Neural cell (in vitro differentiated cells): Measurements from ENCODE around the gene PAN3. TPM values are rescaled to one million over a fixed set of nuclear protein-coding genes. Genes with fewer than 3 reads are reported as not detected.

Source experiments
- H2AFZ ChIP-seq: fragments of 200-600, 300-800 bp; sonication (generic), shearing (Covaris generic); 2 replicates; pipeline ENCODE4 v1.6.0; 2014; ENCODE audit warnings: low read depth, mild to moderate bottlenecking, antibody characterized with exemption, low read length, moderate library complexity
- H3F3A ChIP-seq: fragments of 200-600 bp; shearing (Covaris generic); 2 replicates; pipeline ENCODE4 v1.6.1; 2016; ENCODE audit warnings: mild to moderate bottlenecking, moderate library complexity, mixed read lengths, antibody characterized with exemption, low read length; ENCODE audit not compliant: insufficient read depth, poor library complexity, severe bottlenecking
- H3K27ac ChIP-seq: fragments of 200-600, 300-800 bp; sonication (generic), shearing (Covaris generic); 2 replicates; pipeline ENCODE4 v1.5.1; 2014; ENCODE audit warnings: mild to moderate bottlenecking, low read length, moderate library complexity
- H3K27me3 ChIP-seq: fragments of 300-800, 200-600 bp; sonication (generic), shearing (Covaris generic); 2 replicates; pipeline ENCODE4 v1.6.0; 2014; ENCODE audit warnings: mild to moderate bottlenecking, low read depth, low read length, moderate library complexity; ENCODE audit not compliant: insufficient read depth
- H3K36me3 ChIP-seq: fragments of 300-800, 200-600 bp; sonication (generic), shearing (Covaris generic); 2 replicates; pipeline ENCODE4 v1.5.1; 2014; ENCODE audit warnings: mild to moderate bottlenecking, antibody characterized with exemption, low read length, moderate library complexity; ENCODE audit not compliant: insufficient read depth
- H3K4me2 ChIP-seq: fragments of 300-800, 200-600 bp; sonication (generic), shearing (Covaris generic); 2 replicates; pipeline ENCODE4 v1.6.0; 2014; ENCODE audit warnings: mild to moderate bottlenecking, low read length
- H3K4me3 ChIP-seq: fragments of 300-800, 200-600 bp; sonication (generic), shearing (Covaris generic); 2 replicates; pipeline ENCODE4 v1.5.1; 2014; ENCODE audit warnings: mild to moderate bottlenecking, low read length, moderate library complexity
- H3K79me2 ChIP-seq: fragments of 200-600 bp; shearing (Covaris generic); replicated peaks from 2 replicates; pipeline ENCODE4 v1.6.0; 2014; ENCODE audit warnings: mild to moderate bottlenecking, low read length, moderate library complexity; ENCODE audit not compliant: insufficient read depth
- H3K9ac ChIP-seq: fragments of 300-800, 200-600 bp; sonication (generic), shearing (Covaris generic); 2 replicates; pipeline ENCODE4 v1.6.1; 2016; ENCODE audit warnings: mild to moderate bottlenecking, low read length, mixed read lengths
- H3K9me2 ChIP-seq: fragments of 200-600 bp; shearing (Covaris generic); 2 replicates; pipeline ENCODE4 v1.6.1; 2016; ENCODE audit warnings: mild to moderate bottlenecking, low read length, mixed read lengths; ENCODE audit not compliant: insufficient read depth
- H3K9me3 ChIP-seq: fragments of 200-600, 300-800 bp; sonication (generic), shearing (Covaris generic); 2 replicates; pipeline ENCODE4 v1.6.1; 2016; ENCODE audit warnings: mild to moderate bottlenecking, mixed run types, low read length, moderate library complexity, mixed read lengths
- H4K20me1 ChIP-seq: fragments of 200-600 bp; shearing (Covaris generic); 2 replicates; pipeline ENCODE4 v1.6.1; 2016; ENCODE audit warnings: mild to moderate bottlenecking, mixed run types; ENCODE audit not compliant: insufficient read depth
- EP300 ChIP-seq: fragments of 450-650 bp; conservative IDR thresholded peaks from 2 replicates; pipeline ENCODE4 v1.6.1; 2014; ENCODE audit warnings: antibody characterized with exemption, mild to moderate bottlenecking, moderate library complexity; ENCODE audit not compliant: poor library complexity, severe bottlenecking
- EZH2 ChIP-seq: fragments of 200-600, 300-800 bp; shearing (Covaris generic), sonication (generic); IDR thresholded peaks from 2 replicates; pipeline ENCODE4 v1.6.1; 2014; ENCODE audit warnings: antibody characterized with exemption, low read length, borderline replicate concordance, mild to moderate bottlenecking; ENCODE audit not compliant: insufficient read depth, poor library complexity, severe bottlenecking
- MXI1 ChIP-seq: fragments of 450-650 bp; conservative IDR thresholded peaks from 2 replicates; pipeline ENCODE4 v1.6.1; 2014; ENCODE audit warnings: antibody characterized with exemption, mild to moderate bottlenecking; ENCODE audit not compliant: poor library complexity, severe bottlenecking
- POLR2AphosphoS5 ChIP-seq: IDR thresholded peaks from 2 replicates; pipeline ENCODE4 v1.6.1; 2012
- RAD21 ChIP-seq: fragments of 450-650 bp; conservative IDR thresholded peaks from 2 replicates; pipeline ENCODE4 v1.6.1; 2014; ENCODE audit warnings: antibody characterized with exemption, mild to moderate bottlenecking, moderate library complexity
- SMC3 ChIP-seq: fragments of 450-650 bp; conservative IDR thresholded peaks from 2 replicates; pipeline ENCODE4 v1.6.1; 2014; ENCODE audit warnings: antibody characterized with exemption, mild to moderate bottlenecking, moderate library complexity; ENCODE audit not compliant: poor library complexity
- TAF1 ChIP-seq: IDR thresholded peaks from 2 replicates; pipeline ENCODE4 v1.6.1; 2012; ENCODE audit warnings: low read depth
- polyA plus RNA-seq: library from polyadenylated mRNA; depleted of rRNA; stranded (reverse); fragments of >200 nt; gene quantifications from 2 replicates; pipeline ENCODE4 v1.2.3, GENCODE V29; 2014
- TF ChIP-seq, protein P1 (sequence below): IDR thresholded peaks from 2 replicates; pipeline ENCODE4 v1.6.1; 2012; ENCODE audit warnings: borderline replicate concordance
- TF ChIP-seq, protein P2 (sequence below): fragments of 450-650 bp; IDR thresholded peaks from 2 replicates; pipeline ENCODE4 v1.5.1; 2014; ENCODE audit warnings: antibody characterized with exemption, mild to moderate bottlenecking, moderate library complexity; ENCODE audit not compliant: poor library complexity, severe bottlenecking

PAN3 gene
- polyA plus RNA-seq, 1 donor from 2014 or later: 44.0 TPM

DNA sequence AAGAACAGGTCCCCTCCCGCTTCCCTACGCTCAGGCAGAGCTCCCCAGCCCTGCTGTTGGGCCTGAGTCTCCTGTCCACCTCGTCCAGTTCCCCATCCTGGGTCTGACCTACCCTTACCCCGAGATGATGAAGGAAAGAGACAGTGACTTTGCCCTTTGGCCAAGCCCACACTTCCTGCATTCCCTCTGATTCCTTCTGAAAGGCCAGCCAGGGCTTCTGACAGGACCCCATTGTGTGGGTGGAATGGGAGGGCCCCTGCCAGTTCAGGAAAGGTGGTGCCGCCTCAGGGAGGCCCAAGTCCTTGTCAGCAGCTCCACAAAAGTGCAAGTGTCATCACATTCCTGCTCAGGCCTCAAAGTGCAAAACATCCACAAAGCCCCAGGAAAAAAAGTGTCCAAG lies 177.8 kb downstream of the PAN3 start:
- Histone ChIP-seq H3K27me3 (no peaks in the 10 kb centered on the region), H3F3A (no peaks in the 10 kb centered on the region), H3K4me3 (no peak overlapping the region), H3K36me3 (no peaks in the 10 kb centered on the region), H3K9me3 (no peaks in the 10 kb centered on the region), H3K4me2 (no peak overlapping the region), H4K20me1 (no peaks in the 10 kb centered on the region), H3K9ac (no peak overlapping the region), H3K79me2 (no peaks in the 10 kb centered on the region), H2AFZ (no peak overlapping the region), H3K9me2 (no peaks in the 10 kb centered on the region), H3K27ac (no peak overlapping the region)
- TF ChIP-seq EZH2 (no peak), EP300 (no peak), MXI1 (no peak), TAF1 (no peak), SMC3 (no peak), POLR2AphosphoS5 (no peak), RAD21 (no peak)
- TF ChIP-seq, protein P1, sequence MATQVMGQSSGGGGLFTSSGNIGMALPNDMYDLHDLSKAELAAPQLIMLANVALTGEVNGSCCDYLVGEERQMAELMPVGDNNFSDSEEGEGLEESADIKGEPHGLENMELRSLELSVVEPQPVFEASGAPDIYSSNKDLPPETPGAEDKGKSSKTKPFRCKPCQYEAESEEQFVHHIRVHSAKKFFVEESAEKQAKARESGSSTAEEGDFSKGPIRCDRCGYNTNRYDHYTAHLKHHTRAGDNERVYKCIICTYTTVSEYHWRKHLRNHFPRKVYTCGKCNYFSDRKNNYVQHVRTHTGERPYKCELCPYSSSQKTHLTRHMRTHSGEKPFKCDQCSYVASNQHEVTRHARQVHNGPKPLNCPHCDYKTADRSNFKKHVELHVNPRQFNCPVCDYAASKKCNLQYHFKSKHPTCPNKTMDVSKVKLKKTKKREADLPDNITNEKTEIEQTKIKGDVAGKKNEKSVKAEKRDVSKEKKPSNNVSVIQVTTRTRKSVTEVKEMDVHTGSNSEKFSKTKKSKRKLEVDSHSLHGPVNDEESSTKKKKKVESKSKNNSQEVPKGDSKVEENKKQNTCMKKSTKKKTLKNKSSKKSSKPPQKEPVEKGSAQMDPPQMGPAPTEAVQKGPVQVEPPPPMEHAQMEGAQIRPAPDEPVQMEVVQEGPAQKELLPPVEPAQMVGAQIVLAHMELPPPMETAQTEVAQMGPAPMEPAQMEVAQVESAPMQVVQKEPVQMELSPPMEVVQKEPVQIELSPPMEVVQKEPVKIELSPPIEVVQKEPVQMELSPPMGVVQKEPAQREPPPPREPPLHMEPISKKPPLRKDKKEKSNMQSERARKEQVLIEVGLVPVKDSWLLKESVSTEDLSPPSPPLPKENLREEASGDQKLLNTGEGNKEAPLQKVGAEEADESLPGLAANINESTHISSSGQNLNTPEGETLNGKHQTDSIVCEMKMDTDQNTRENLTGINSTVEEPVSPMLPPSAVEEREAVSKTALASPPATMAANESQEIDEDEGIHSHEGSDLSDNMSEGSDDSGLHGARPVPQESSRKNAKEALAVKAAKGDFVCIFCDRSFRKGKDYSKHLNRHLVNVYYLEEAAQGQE: no peak
- TF ChIP-seq, protein P2, sequence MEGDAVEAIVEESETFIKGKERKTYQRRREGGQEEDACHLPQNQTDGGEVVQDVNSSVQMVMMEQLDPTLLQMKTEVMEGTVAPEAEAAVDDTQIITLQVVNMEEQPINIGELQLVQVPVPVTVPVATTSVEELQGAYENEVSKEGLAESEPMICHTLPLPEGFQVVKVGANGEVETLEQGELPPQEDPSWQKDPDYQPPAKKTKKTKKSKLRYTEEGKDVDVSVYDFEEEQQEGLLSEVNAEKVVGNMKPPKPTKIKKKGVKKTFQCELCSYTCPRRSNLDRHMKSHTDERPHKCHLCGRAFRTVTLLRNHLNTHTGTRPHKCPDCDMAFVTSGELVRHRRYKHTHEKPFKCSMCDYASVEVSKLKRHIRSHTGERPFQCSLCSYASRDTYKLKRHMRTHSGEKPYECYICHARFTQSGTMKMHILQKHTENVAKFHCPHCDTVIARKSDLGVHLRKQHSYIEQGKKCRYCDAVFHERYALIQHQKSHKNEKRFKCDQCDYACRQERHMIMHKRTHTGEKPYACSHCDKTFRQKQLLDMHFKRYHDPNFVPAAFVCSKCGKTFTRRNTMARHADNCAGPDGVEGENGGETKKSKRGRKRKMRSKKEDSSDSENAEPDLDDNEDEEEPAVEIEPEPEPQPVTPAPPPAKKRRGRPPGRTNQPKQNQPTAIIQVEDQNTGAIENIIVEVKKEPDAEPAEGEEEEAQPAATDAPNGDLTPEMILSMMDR: no peak

DNA sequence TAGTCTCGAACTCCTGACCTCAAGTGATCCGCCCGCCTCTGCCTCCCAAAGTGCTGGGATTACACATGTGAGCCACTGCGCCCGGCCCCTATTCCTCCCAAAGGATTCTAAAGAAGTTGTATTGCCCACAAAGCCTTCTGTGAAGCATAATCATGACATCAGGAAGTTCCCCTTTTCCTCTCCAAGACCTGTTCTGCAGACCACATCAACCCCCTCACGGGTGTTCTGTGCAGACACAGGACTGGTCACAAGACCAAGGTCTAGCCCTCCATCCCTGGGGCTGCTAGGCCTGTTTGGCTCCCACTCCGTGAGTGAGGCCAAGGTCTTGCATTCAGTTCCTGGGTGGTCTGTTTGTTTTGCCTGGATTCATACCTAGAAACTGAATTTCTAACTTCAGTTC lies 178.5 kb downstream of the PAN3 start:
- no peaks in the 10 kb centered on the region for H3K36me3 ChIP-seq
- H3K9me3 ChIP-seq: no peaks in the 10 kb centered on the region
- no peak overlapping the region for H3K27ac ChIP-seq
- no peaks in the 10 kb centered on the region for H3F3A ChIP-seq
- H3K9me2 ChIP-seq: no peaks in the 10 kb centered on the region
- H3K4me2 ChIP-seq: no peak overlapping the region
- TF ChIP-seq MXI1 (no peak), TAF1 (no peak), SMC3 (no peak), RAD21 (no peak), POLR2AphosphoS5 (no peak), EP300 (no peak), EZH2 (no peak)
- TF ChIP-seq, protein P2: no peak
- TF ChIP-seq, protein P1: no peak
- H3K79me2 ChIP-seq: no peaks in the 10 kb centered on the region
- no peaks in the 10 kb centered on the region for H4K20me1 ChIP-seq
- H2AFZ ChIP-seq: no peak overlapping the region
- H3K27me3 ChIP-seq: no peaks in the 10 kb centered on the region
- H3K4me3 ChIP-seq: no peak overlapping the region
- no peak overlapping the region for H3K9ac ChIP-seq
